HepG2 (cell line): Measurements from ENCODE around the gene CHM. TPM values are rescaled to one million over a fixed set of nuclear protein-coding genes. Genes with fewer than 3 reads are reported as not detected.

Source experiments
- DMAP1 ChIP-seq: IDR thresholded peaks from 2 replicates; pipeline ENCODE4 v1.6.1; 2016
- HNF4G ChIP-seq, 2 experiments: sonication (generic) in 1 of 2; formaldehyde crosslinking in 1 of 2; IDR thresholded peaks; 2 replicates each; pipeline versions ENCODE4 v1.4.0 to v1.6.1; 2011 to 2020; ENCODE audit warnings: borderline replicate concordance in 2 of 2, low read depth in 2 of 2, mild to moderate bottlenecking in 2 of 2, low read length in 1 of 2, missing genetic modification reagents in 1 of 2, moderate library complexity in 1 of 2
- KDM5B ChIP-seq: sonication (generic); formaldehyde crosslinking; IDR thresholded peaks from 2 replicates; pipeline ENCODE4 v1.4.0; 2020; ENCODE audit warnings: missing genetic modification reagents, mild to moderate bottlenecking, borderline replicate concordance
- MLXIP ChIP-seq: sonication (generic); formaldehyde crosslinking; IDR thresholded peaks from 2 replicates; pipeline ENCODE4 v1.9.0; 2021; ENCODE audit warnings: missing genetic modification reagents, borderline replicate concordance
- PRDM15 ChIP-seq: sonication (generic); formaldehyde crosslinking; IDR thresholded peaks from 2 replicates; pipeline ENCODE4 v1.4.0; 2020; ENCODE audit warnings: missing genetic modification reagents
- RBFOX2 ChIP-seq: fragments of 200-400 bp; formaldehyde crosslinking; IDR thresholded peaks from 2 replicates; pipeline ENCODE4 v1.6.1; 2017; ENCODE audit warnings: low read depth, mild to moderate bottlenecking, low read length
- TCF12 ChIP-seq, 2 experiments: fragments of 450-650 bp in 1 of 2; sonication (generic) in 1 of 2; formaldehyde crosslinking in 1 of 2; IDR thresholded peaks; 2 replicates each; pipeline versions ENCODE4 v1.6.1 to v1.8.0; 2017 to 2022; ENCODE audit warnings: antibody characterized with exemption in 1 of 2, mild to moderate bottlenecking in 1 of 2, missing genetic modification reagents in 1 of 2, moderate library complexity in 1 of 2
- TOPORS ChIP-seq: sonication (generic); formaldehyde crosslinking; IDR thresholded peaks from 2 replicates; pipeline ENCODE4 v1.8.0; 2023; ENCODE audit warnings: mild to moderate bottlenecking, missing genetic modification reagents
- U2AF1 ChIP-seq: fragments of 200-400 bp; formaldehyde crosslinking; optimal IDR thresholded peaks from 2 replicates; pipeline ENCODE3; 2017; ENCODE audit warnings: mild to moderate bottlenecking, low read depth, low read length
- YY1 ChIP-seq: IDR thresholded peaks from 2 replicates; pipeline ENCODE4 v1.6.1; 2011; ENCODE audit warnings: low read length, low read depth, moderate library complexity, mild to moderate bottlenecking; ENCODE audit not compliant: insufficient read depth, insufficient replicate concordance
- ZBED4 ChIP-seq: sonication (generic); formaldehyde crosslinking; IDR thresholded peaks from 2 replicates; pipeline ENCODE4 v1.4.0; 2020; ENCODE audit warnings: missing genetic modification reagents, borderline replicate concordance
- ZFP62 ChIP-seq: sonication (generic); formaldehyde crosslinking; IDR thresholded peaks from 2 replicates; pipeline ENCODE4 v1.4.0; 2020; ENCODE audit warnings: missing genetic modification reagents
- ZMYM4 ChIP-seq: sonication (generic); formaldehyde crosslinking; IDR thresholded peaks from 2 replicates; pipeline ENCODE4 v1.8.1; 2023; ENCODE audit warnings: mild to moderate bottlenecking, missing genetic modification reagents
- ZNF614 ChIP-seq: IDR thresholded peaks from 2 replicates; pipeline ENCODE4 v1.6.1; 2018; ENCODE audit warnings: missing biosample characterization, missing genetic modification reagents, inconsistent platforms, borderline replicate concordance
- ZNF629 ChIP-seq: sonication (generic); formaldehyde crosslinking; conservative IDR thresholded peaks from 2 replicates; pipeline ENCODE4 v1.5.0; 2020; ENCODE audit warnings: missing genetic modification reagents
- ZNF816 ChIP-seq: sonication (generic); formaldehyde crosslinking; IDR thresholded peaks from 2 replicates; pipeline ENCODE4 v1.8.0; 2022; ENCODE audit warnings: missing genetic modification reagents, mild to moderate bottlenecking, borderline replicate concordance
- polyA plus RNA-seq, 8 experiments: library from polyadenylated mRNA; depleted of rRNA in 3 of 8; stranded (reverse) in 7 of 8; unstranded in 1 of 8; fragments of >200 nt; fragmentation: Illumina TruSeq in 4 of 8; extraction: Trizol in 4 of 8; gene quantifications; 2 replicates each; pipeline versions ENCODE4 v1.2.1 to v1.2.3, GENCODE V29; 2011 to 2016; ENCODE audit warnings: low read depth in 4 of 8, missing spikeins in 1 of 8, mixed read lengths in 1 of 8; ENCODE audit not compliant: insufficient read depth in 1 of 8
- total RNA-seq, 5 experiments: library from RNA; depleted of rRNA; stranded (reverse); fragments of >200 nt; fragmentation: Illumina TruSeq; extraction: Trizol; gene quantifications; 2 replicates each; pipeline ENCODE4 v1.2.3, GENCODE V29; 2016; ENCODE audit warnings: low read depth in 1 of 5

Gene CHM
- total and polyA plus RNA-seq, 2 of the 13 experiments (the other 11 are each of a cell fraction or from before 2014, with no cell fraction given), result 15.1 to 15.5 TPM

- TF ChIP-seq TCF12 (IDR thresholded peaks at IDR 0.05) (no peak), TCF12 (CRISPR knock-in tag; IDR thresholded peaks at IDR 0.05) (no peak), DMAP1 (CRISPR knock-in tag) (no peak), KDM5B (CRISPR knock-in tag) (peak; percentile 32; the same call in 1 of the 2 replicates), TOPORS (CRISPR knock-in tag) (no peak), PRDM15 (CRISPR knock-in tag) (no peak), ZNF614 (CRISPR knock-in tag) (no peak), ZNF629 (CRISPR knock-in tag) (no peak), HNF4G (IDR thresholded peaks at IDR 0.05; ENCODE audit: borderline replicate concordance, low read depth, low read length) (no peak), HNF4G (CRISPR knock-in tag; IDR thresholded peaks at IDR 0.05; ENCODE audit: borderline replicate concordance, low read depth) (no peak), ZMYM4 (peak; percentile 68), YY1 (peak; percentile 70), ZFP62 (CRISPR knock-in tag) (no peak), U2AF1 (no peak), RBFOX2 (no peak), ZNF816 (CRISPR knock-in tag) (no peak), ZBED4 (CRISPR knock-in tag) (no peak), MLXIP (CRISPR knock-in tag) (no peak)
Measured at GRCh38 chrX:86002076-86002896, 45.1 kb downstream of the CHM start (continued).
